Daoy (cell line): ENCODE results near the gene B4GALNT3. TPM values are rescaled to one million over a fixed set of nuclear protein-coding genes. Genes with fewer than 3 reads are reported as not detected.

Experiments used
- DNase-seq: peaks from one replicate; pipeline ENCODE4 v3.0.0-alpha.2; 2015; ENCODE audit warnings: low read depth
- total RNA-seq: library from RNA; depleted of rRNA; stranded (reverse); fragments of >200 nt; shearing (Covaris generic); gene quantifications from 2 replicates; pipeline ENCODE4 v1.2.3, GENCODE V29; 2014

Gene B4GALNT3
- total RNA-seq, 1 experiment from 2014 or later, result 0.40 TPM

GRCh38 chr12:508795-509194 is 49.1 kb downstream of the B4GALNT3 start:
- DNase-seq, result no peak

GRCh38 chr12:509500-509899 is 49.8 kb downstream of the B4GALNT3 start:
- DNase-seq, result peak; percentile 84

- DNase-seq, result peak; percentile 61
These were observed 50.5 kb downstream of the B4GALNT3 start for GRCh38 chr12:510071-510825.

GRCh38 chr12:512933-513332 is 53.2 kb downstream of the B4GALNT3 start:
- DNase-seq, result no peak

GRCh38 chr12:513446-513845 is 53.7 kb downstream of the B4GALNT3 start:
- DNase-seq, result no peak

GRCh38 chr12:517538-517937 is 57.8 kb downstream of the B4GALNT3 start:
- no peak for DNase-seq

GRCh38 chr12:520119-520518 is 60.4 kb downstream of the B4GALNT3 start:
- DNase-seq, result no peak

GRCh38 chr12:522692-523378 is 63.1 kb downstream of the B4GALNT3 start:
- no peak for DNase-seq

- no peak for DNase-seq
These were observed 64.6 kb downstream of the B4GALNT3 start for GRCh38 chr12:524167-524951.

GRCh38 chr12:526089-526488 is 66.3 kb downstream of the B4GALNT3 start:
- DNase-seq, result no peak

- no peak for DNase-seq
These were observed 67.5 kb downstream of the B4GALNT3 start for GRCh38 chr12:527241-527640.

GRCh38 chr12:527729-528128 is 68.0 kb downstream of the B4GALNT3 start:
- DNase-seq, result no peak

- peak; percentile 68 for DNase-seq
These were observed 70.6 kb downstream of the B4GALNT3 start for GRCh38 chr12:530308-530707.

GRCh38 chr12:530821-531220 is 71.1 kb downstream of the B4GALNT3 start:
- no peak for DNase-seq

GRCh38 chr12:531951-532585 is 72.3 kb downstream of the B4GALNT3 start:
- DNase-seq, result no peak

GRCh38 chr12:532908-533565 is 73.3 kb downstream of the B4GALNT3 start:
- no peak for DNase-seq

GRCh38 chr12:533718-534117 is 74.0 kb downstream of the B4GALNT3 start:
- DNase-seq, result no peak

- DNase-seq, result no peak
These were observed 74.5 kb downstream of the B4GALNT3 start for GRCh38 chr12:534216-534615.

- no peak for DNase-seq
These were observed 75.7 kb downstream of the B4GALNT3 start for GRCh38 chr12:535396-535795.

- DNase-seq, result no peak
These were observed 77.1 kb downstream of the B4GALNT3 start for GRCh38 chr12:536751-537245.

GRCh38 chr12:537772-538171 is 78.0 kb downstream of the B4GALNT3 start:
- no peak for DNase-seq
